ENCODE results near the gene CHIC2.

Gene CHIC2

GRCh38 chr4:54076673-54077072 lies 12.3 kb upstream of the CHIC2 start:
- Histone ChIP-seq H3K36me3 (ENCODE audit: low read depth) (no peaks in the 10 kb centered on the region), H3K4me3 (ENCODE audit: severe bottlenecking) (no peak overlapping the region), H3K4me1 (ENCODE audit: insufficient read depth, poor library complexity, severe bottlenecking) (peaks cover 33% of the 10 kb centered on the region), H3K27me3 (ENCODE audit: insufficient read depth, poor library complexity, severe bottlenecking) (no peaks in the 10 kb centered on the region), H3K9me3 (ENCODE audit: severe bottlenecking) (no peaks in the 10 kb centered on the region), H3K27ac (ENCODE audit: poor library complexity, severe bottlenecking) (peak overlapping the region; percentile 72)
- DNase-seq (ENCODE audit: low spot score), result no peak
- TF ChIP-seq CTCF (IDR thresholded peaks at IDR 0.05; ENCODE audit: poor library complexity, severe bottlenecking), result no peak
- ATAC-seq (ENCODE audit: low read depth), result peak; percentile 53; the same call in 2 of the 3 replicates

GRCh38 chr4:54074381-54074780 lies 10.0 kb upstream of the CHIC2 start:
- ATAC-seq (ENCODE audit: low read depth) (no peak), DNase-seq (ENCODE audit: low spot score) (no peak)
- Histone ChIP-seq H3K36me3 (ENCODE audit: low read depth) (no peaks in the 10 kb centered on the region), H3K27ac (ENCODE audit: poor library complexity, severe bottlenecking) (peak overlapping the region; percentile 12), H3K27me3 (ENCODE audit: insufficient read depth, poor library complexity, severe bottlenecking) (no peaks in the 10 kb centered on the region), H3K4me3 (ENCODE audit: severe bottlenecking) (no peak overlapping the region), H3K9me3 (ENCODE audit: severe bottlenecking) (no peaks in the 10 kb centered on the region), H3K4me1 (ENCODE audit: insufficient read depth, poor library complexity, severe bottlenecking) (peaks cover 28% of the 10 kb centered on the region)
- TF ChIP-seq CTCF (IDR thresholded peaks at IDR 0.05; ENCODE audit: poor library complexity, severe bottlenecking), result no peak

- TF ChIP-seq CTCF (IDR thresholded peaks at IDR 0.05; ENCODE audit: poor library complexity, severe bottlenecking), result no peak
- DNase-seq (ENCODE audit: low spot score) (no peak), ATAC-seq (ENCODE audit: low read depth) (peak; percentile 35; the same call in 1 of the 3 replicates)
- Histone ChIP-seq H3K36me3 (ENCODE audit: low read depth) (no peaks in the 10 kb centered on the region), H3K4me3 (ENCODE audit: severe bottlenecking) (no peak overlapping the region), H3K9me3 (ENCODE audit: severe bottlenecking) (no peaks in the 10 kb centered on the region), H3K27me3 (ENCODE audit: insufficient read depth, poor library complexity, severe bottlenecking) (no peaks in the 10 kb centered on the region), H3K27ac (ENCODE audit: poor library complexity, severe bottlenecking) (peak overlapping the region; percentile 12), H3K4me1 (ENCODE audit: insufficient read depth, poor library complexity, severe bottlenecking) (peaks cover 28% of the 10 kb centered on the region)
These were observed 9.0 kb upstream of the CHIC2 start for GRCh38 chr4:54073271-54073880.

GRCh38 chr4:54067166-54067565 lies 2.8 kb upstream of the CHIC2 start:
- Histone ChIP-seq H3K4me3 (ENCODE audit: severe bottlenecking) (no peak overlapping the region), H3K9me3 (ENCODE audit: severe bottlenecking) (no peaks in the 10 kb centered on the region), H3K36me3 (ENCODE audit: low read depth) (0 out of 2 replicates have a peak, but pooled peaks cover 4% of the 10 kb centered on the region), H3K27ac (ENCODE audit: poor library complexity, severe bottlenecking) (peak overlapping the region; percentile 94), H3K27me3 (ENCODE audit: insufficient read depth, poor library complexity, severe bottlenecking) (no peaks in the 10 kb centered on the region), H3K4me1 (ENCODE audit: insufficient read depth, poor library complexity, severe bottlenecking) (peaks cover 36% of the 10 kb centered on the region)
- ATAC-seq (ENCODE audit: low read depth) (peak; percentile 72), DNase-seq (ENCODE audit: low spot score) (peak; percentile 84)
- TF ChIP-seq CTCF (IDR thresholded peaks at IDR 0.05; ENCODE audit: poor library complexity, severe bottlenecking), result no peak

GRCh38 chr4:54066718-54067129 lies 2.3 kb upstream of the CHIC2 start:
- Histone ChIP-seq H3K9me3 (ENCODE audit: severe bottlenecking) (no peaks in the 10 kb centered on the region), H3K4me3 (ENCODE audit: severe bottlenecking) (no peak overlapping the region), H3K27ac (ENCODE audit: poor library complexity, severe bottlenecking) (peak overlapping the region; percentile 94), H3K27me3 (ENCODE audit: insufficient read depth, poor library complexity, severe bottlenecking) (no peaks in the 10 kb centered on the region), H3K4me1 (ENCODE audit: insufficient read depth, poor library complexity, severe bottlenecking) (peaks cover 41% of the 10 kb centered on the region), H3K36me3 (ENCODE audit: low read depth) (peaks cover 8% of the 10 kb centered on the region; the same call in 1 of the 2 replicates)
- ATAC-seq (ENCODE audit: low read depth) (peak; percentile 6), DNase-seq (ENCODE audit: low spot score) (no peak)
- no peak for TF ChIP-seq CTCF (IDR thresholded peaks at IDR 0.05; ENCODE audit: poor library complexity, severe bottlenecking)
